DMS79 (cell line): ENCODE data around the gene PTTG1IP.
A peak's percentile ranks its signal among the peaks of the same experiment; 100 is the strongest.
"Not testable (repeated sequence)": the region's sequence is repeated elsewhere in the genome, so short reads cannot be mapped to it uniquely, and the experiment has no call there.

Experiments used
- DNase-seq: peaks from one replicate; lab custom pipeline; 2025; lab: John Stamatoyannopoulos, UW

Gene PTTG1IP, protein sequence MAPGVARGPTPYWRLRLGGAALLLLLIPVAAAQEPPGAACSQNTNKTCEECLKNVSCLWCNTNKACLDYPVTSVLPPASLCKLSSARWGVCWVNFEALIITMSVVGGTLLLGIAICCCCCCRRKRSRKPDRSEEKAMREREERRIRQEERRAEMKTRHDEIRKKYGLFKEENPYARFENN

DNA sequence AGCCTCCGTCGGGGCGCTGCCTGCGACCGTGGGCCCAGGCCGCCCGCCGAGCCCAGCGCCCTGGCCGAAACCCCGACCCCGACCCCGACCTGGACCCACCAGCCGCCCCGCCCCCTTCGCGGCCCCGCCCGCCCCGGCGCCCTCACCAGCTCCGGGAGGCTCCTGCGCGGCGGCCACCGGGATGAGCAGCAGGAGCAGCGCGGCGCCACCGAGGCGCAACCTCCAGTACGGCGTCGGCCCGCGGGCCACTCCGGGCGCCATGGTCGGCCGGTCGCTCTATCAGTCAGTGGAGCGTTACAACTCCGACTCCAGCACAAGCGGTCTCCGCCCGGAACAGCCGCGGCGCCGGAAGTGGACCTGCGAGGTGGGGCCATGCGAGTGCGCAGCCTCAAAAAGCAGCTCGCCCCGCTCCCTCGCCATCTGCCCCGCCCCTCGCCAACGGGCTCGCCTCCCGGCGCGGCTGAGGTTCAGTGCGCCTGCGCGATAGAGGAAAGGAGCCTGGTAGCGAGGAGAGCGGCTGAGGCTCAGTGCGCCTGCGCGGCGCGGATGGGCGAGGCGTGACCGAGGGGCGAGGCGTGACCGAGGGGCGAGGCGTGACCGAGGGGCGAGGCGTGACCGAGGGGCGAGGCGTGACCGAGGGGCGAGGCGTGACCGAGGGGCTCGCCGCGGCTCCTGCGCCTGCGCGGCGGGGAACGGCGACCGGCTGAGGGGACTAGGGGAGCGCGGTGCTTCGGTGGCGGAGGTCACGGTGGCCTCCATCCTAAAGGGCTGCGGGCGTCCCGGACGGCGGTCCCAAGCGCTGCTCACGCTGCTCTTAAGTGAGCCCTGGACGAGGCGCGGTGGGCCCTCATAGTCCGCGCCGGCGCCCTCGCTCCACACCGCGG, at the start of gene PTTG1IP:
PTTG1IP (minus strand) TSS at position 335 of the 884 bp plus-strand sequence; CDS start at position 261, 74 bp downstream.
- peak; percentile 91 for DNase-seq

DNA sequence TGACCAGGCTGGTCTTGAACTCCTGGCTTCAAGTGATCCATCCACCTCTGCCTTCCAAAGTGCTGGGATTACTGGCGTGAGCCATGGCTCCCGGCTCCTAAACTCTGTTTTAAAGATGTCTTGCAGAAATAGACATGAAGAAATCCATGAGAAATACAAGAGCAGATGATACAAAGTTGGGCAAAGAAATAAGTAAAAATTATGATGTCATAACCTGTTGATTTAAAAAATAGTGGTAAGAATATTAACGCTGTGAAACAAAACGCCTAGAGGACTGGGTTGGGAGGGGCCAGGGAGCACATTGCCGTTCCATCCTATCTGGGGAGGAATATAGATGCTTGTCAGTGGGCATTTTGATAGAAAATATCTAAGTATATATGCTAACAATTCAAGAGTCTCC, 48.4 kb upstream of the PTTG1IP start:
- no peak for DNase-seq

DNA sequence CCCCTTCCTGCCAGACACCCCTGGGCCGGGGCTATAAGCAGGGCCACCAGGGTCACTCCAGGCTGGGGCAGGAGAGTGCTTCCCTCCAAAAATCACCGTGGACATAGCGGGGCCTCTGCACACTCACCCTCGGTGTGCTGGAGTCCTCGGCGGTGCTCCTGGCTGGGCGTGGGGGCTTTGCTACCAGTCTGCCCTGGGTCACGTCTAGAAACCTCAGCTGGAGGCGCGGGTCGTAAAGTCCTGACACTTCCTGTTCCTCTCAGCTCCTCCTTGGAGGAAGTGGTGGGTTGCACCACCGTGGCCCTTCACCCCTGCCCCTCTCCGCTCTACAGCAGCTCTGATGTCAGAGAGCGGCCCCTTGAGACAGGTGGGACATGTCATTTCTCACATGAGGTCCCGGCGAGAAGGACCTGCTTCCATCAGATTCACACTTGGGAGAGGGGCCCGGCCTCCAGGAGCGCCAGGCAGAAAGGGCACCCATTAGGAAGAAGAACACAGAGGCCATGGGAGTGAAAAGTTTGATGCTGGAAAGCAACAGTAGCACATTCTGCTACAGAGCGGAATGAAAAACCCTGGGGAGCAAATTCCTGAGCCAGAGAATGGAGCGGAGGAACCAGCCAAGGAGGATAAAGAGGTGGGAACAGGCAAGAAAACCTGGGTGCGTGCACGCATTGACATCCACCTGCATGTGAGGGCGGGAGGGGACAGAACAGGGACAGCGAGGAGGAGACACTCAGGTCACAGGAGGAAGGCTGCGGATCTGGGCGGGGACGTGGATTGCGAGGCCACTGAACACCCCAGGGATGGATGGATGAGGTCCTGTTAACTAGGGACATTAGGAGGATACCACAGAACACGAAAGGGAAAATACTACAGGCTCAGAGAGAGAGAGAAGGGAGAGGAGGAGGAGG, 47.5 kb upstream of the PTTG1IP start, which contains the start of gene ITGB2:
ITGB2 (minus strand) TSS at position 206 of the 911 bp plus-strand sequence. CDS start 10,117 bp downstream, outside the sequence.
- no peak for DNase-seq

DNA sequence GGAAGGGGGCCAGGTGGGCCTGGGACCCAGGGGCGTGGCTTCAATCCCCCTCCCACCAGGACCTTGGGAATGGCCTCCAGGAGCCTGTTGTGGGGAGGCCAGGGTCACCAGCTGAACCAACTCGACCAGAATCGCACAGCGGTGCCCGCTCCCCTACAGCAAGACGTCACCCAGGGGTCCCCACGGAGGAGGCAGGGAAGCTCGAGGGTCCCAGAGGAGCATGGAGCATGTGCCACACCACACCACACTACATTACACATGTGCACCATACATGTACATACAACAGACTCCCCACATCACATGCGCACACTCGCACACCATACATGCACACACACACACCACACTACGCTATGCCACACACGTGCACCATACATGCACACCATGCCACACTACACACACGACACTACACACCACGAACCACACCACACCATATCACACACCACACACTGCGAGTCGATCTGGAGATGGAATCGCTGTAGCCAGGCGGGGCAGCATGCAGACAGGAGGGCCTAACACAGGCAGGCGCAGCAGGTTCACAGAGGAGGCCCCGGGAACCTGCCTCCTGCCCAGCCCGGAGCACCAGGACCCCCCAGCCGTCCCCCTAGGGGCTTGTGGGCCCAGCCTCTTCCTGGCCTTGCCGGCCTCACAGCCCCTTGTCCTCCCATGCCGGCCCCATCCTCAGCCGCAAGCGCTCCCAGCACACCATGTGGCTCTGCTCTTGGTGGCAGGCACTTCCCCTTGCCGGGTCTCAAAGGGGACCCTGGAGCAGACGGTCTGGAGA, 46.6 kb upstream of the PTTG1IP start:
- DNase-seq = no peak

DNA sequence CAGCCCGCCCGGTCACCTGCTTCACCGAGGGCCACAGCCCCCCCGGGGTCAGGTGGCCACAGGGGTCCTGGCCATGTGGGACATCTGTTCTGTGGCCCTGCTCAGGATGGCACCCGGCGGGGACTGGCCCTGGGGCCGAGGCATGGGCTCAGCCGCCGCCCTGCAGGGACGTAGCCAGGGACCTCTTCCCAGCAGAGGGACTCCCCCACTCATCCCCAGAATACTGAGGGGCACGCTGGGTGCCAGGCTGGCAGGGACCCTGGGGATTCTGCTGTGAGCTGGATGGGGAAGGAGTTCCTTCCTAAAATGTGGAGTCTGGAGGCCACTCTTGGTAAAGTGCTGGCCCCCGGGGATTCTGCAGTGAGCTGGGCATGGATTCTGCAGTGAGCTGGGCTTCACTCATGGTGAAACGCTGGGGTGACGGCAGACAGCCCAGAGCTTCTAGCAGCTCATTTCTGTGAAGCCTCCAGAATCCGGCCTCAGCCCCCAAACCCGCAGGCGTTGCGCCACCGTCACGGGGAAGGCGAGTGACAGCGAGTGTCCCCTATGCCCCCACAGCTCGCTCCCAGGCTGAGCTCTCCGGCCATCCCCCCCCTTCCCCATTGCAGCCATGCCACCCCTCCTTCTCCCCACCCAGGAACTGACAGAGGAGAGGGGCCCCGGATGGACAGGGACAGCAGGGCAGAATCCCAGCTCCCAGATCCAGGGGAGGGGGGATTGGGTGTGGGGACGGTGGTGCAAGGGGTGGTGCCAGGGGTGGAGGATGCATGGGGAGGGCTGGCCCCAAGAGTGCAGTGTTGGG, 45.8 kb upstream of the PTTG1IP start:
- DNase-seq = no peak

DNA sequence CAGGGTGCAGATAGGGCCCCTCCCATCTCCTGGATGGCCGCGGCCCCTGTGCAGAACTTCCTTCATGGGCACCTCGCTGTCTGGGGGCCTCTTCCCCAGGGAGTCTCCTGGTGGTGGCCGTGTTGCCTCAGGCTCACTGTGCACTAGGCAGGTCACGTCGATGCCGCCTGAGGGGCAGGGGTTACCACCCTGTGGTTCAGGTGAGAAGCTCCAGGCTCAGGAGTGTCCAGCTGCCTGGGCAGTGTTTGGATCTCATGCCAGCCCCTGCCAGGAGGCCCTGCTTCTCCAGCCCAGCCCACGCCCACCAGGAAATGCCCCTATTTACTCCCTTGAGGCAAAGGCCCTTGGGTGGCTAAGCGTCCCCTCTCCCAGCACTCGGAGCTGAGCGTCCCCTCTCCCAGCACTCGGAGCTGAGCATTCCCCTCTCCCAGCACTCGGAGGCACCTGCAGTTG, 45.1 kb upstream of the PTTG1IP start:
- DNase-seq = peak; percentile 7

DNA sequence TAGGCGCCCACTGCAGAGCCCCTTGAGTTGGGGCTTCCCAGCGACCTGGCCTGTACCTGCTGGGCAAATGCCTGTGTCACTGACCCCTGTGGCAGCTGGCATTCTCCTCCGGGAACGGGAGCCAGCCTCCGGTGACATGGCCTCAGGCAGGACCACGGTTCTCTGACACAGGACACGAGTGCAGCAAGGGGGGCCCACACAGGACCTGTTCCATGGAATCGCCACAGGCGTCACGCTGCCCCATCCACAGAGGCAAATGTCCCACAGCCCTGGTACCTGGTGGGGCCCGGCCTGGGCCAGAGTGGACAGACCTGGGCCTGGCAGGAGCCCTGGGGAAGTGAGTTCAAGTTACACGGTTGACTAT, 44.6 kb upstream of the PTTG1IP start:
- no peak for DNase-seq

DNA sequence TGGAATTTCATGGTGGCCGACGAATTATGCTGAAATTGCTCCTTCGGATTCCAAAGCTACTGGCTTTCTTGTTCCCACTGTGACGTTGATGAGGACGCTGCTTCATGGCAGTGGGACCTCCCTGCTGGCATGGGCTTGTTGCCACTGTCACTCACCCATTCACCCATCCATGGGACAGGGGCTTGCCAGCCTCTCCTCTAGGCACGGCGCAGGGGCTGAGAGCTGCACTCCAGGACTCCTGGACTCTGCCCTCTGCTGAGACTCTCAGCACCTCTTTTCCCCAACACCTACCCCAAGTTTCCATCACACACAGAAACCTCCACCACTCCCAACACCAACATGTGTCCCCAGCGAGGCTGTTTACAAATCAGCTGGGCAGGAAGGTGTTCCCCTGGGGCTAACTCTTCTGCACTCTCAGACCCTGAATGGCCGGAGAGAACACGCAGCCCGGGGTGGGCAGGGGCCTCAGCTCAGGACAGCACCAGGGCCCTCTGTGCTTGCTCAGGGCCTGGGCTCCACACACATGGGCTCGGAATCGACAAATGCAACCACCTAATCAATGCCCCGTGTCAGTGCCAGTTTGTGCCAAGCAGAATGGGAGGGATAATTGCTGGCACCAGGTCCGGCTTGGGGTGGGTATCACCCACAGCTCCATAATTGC, 44.1 kb upstream of the PTTG1IP start:
- DNase-seq = no peak

DNA sequence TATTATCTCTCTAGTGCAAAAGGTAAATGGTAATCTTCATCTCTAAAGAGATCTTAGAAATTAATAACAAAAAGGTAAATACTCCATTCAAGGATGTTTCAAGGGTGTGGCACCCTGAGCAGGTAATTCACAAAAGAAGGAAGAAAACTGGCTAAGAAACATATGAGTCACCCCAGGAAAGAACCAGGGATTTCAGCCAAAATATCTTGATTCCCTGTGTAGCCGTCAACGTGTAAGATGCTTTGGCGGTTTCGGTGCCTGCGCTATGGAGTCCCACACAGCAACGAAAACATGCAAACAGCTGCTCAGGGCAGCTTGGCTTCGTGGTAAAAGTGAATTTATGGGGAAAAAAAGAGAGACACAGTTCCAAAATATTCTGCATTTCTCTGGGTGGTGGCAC, 43.5 kb upstream of the PTTG1IP start:
- DNase-seq = no peak

DNA sequence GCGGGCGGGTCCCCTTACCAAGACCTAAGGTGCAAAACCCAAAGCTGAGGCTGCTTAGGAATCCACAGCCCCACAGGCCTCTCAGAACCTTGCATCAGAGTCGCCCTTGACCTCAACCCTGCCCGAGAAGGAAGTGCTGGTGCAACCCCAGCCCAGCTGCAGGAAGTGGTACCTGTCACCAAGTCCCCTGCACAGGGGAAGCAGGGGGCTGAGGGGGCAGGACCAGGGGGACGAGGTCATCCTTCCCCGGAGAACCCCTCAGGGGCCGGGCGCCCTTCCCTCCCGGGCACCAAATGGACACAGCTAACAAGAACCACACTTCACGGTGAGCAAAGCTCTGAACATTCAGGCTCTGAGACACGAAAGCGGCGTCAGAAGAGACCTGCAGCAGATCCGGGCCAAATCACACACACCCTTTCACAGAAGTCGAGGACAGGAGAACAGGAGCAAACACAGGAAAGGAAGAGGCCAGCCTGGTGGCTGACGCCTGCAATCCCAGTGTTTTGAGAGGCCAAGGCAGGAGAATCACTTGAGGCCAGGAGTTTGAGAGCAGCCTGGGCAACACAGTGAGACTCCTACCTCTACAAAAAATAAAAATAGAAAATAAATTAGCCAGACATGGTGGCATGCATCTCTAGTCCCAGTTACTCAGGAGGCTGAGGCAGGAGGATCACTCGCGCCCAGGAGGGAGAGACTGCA, 40.8 kb upstream of the PTTG1IP start:
- no peak for DNase-seq

DNA sequence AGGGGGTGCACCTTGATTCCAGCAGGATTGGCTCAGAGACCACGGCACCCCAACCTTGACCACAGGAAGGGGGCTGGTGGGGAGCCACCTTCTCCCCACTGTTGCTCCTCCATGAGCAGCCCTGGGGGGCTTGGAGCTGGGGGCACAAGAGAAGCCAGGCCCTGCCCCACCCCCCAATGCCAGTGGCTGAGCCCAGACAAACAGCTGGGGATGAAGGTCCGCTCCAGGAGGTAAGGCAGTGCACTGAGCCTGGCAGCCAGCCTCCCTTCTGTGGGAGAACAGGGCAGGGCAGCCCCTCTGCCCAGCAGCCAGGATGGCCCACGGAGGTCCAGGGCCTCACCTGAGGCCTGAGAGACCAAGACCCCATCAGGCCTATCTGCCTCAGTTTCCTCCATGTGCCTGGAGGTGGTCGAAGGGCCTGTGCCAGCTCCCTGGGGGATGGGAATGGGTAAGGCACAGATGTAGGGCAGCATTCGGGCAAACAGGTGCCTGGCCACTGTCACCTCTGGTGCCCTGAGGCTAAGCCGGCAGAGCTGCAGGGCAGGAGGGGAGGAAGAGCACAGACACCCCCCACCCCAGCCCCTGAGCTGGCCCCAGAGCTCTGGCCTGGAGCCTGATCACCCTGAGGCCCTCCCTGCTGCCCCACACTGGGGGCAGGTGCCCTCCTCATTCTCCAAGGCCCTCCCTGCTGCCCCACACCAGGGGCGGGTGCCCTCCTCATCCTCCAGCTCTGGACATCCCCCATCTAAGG, 40.1 kb upstream of the PTTG1IP start:
- no peak for DNase-seq

DNA sequence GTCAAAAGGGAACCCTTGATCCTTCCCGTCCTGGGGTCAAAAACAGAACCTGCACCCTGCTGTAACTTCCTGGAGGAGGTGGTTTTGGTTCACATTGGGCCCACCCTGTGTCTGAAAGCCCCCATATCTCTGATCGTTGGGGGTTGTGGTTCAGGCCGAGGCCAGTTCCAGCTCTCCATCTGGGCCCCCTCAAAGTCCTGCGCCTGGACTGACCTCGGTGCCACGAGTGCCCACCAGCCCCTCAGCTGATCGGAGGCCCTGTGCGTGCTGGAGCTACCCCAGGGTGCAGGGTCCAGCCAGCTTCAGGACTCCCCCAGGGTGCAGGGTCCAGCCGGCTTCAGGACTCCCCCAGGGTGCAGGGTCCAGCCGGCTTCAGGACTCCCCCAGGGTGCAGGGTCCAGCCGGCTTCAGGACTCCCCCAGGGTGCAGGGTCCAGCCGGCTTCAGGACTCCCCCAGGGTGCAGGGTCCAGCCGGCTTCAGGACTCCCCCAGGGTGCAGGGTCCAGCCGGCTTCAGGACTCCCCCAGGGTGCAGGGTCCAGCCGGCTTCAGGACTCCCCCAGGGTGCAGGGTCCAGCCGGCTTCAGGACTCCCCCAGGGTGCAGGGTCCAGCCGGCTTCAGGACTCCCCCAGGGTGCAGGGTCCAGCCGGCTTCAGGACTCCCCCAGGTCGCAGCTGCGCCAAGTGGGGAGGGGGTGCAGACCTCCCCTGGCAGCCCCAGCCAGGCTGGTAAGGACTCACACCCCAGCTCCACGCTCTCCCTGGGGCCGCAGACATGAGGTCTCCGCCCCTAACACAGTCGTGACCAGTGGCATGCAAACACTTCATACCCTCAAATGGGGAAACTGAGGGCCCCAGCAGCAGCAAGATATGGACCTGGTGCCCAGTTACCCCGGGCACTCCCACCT, 39.3 kb upstream of the PTTG1IP start:
- DNase-seq = not testable (repeated sequence)

DNA sequence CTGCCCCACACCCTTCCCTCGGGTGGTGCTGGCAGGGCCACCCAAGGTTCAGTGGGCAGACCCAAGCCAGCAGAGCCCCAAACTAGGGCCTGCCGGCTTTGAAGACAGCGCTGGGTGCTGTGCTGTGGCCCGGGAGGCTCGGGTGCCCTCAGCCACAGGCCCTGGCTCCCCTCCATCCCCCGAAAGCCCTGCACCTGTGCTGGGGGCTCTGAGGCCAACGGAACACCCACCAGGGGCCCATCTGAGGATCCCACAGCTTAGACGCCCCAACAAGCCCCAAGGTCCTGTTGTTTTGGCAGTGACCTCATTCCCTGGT, 38.6 kb upstream of the PTTG1IP start:
- no peak for DNase-seq

DNA sequence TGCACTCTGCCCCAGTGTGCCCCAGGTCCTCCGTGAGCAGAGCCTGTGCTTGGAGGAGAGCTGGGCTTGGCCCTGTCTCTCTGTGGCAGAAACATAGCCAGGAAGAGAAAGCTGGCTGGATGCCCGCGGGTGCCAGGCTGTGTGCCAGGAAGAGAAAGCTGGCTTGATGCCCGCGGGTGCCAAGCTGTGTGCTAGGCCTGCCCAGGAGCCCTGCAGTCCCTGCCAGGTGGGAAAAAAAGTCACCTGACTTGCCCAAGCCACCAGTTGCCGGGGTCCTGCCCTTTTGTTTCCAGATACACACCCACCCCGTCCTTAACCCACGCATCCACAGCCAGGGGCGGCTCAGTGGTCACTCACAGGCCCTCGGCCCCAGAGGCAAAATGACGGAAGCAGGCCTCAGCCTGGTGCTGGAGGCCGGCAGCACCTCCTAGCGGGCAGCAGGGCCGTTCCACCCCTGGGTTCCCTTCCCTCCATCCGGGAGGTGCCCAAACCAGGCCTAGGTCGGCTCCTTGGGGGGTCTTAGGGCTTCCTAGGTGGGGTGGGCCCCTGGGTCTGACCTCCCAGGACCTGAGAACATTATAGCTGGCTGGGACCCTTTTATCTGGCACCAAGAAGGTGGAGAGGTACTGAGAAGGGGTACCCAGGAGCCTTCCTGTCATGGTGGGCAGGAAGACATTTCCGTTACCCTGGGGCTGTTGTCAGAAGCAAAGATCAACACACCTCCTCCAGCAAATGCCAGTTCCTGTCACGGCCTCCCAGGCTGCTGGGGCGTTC, 38.1 kb upstream of the PTTG1IP start:
- DNase-seq = peak; percentile 70

DNA sequence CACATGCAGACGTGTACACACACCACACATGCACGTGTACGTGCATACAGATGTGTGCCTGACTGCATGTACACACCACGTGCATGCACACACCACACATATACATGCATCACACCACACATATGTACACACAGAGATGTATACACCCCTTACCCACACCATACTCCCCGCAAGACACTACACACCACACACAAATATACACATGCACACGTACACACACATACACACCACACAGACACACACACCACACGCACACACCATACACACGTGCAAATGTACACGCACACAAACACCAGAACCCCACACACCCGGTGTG, 37.5 kb upstream of the PTTG1IP start:
- no peak for DNase-seq

DNA sequence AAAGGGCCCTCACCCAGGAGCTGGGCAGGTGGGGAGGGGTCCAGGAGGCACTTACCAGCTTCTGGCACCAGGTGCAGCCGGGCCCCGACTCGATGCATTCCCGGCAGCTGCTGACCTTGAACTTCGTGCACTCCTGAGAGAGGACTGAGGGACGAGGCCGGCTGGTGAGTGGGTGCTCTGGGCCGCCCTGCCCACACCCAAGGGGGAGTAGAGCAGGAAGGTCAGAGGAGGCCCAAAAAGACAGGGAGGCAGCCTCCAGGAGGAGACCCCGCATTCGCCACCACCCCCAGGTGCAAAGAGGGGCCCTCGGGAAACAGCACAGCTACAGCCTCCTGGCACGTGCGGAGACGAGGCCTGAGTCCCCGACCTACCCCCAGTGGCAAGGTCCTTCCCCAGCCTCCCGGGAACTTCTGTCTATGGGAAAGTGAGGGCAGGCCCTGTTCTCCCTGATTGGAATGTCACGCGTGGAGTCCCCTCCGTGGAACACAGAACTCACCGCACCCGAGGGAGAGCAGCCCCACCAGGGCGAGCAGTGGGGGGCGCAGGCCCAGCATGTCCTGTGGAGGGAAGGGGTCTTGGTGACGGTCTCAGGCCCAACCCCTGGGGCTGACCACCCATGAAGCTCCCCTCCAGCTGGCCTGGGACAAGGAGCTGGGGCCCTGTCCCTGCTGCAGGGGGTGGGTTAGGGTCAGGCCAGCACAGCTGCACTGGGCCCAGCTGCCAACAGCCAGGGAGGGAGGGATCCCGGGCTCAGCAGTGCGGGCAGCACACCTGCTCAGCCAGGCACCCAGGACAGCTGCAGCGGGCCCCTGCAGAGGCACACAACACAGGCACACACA, 37.0 kb upstream of the PTTG1IP start:
- no peak for DNase-seq
